GM18867 (cell line): ENCODE data around the gene GIPR.
A peak's percentile ranks its signal among the peaks of the same experiment; 100 is the strongest.

Experiments used
- ATAC-seq: cut with Tn5 transposase; IDR thresholded peaks from one replicate; pipeline ENCODE4 v1.9.1; 2021; ENCODE audit warnings: mild to moderate bottlenecking, moderate library complexity; ENCODE audit not compliant: unreplicated experiment

Gene GIPR

DNA sequence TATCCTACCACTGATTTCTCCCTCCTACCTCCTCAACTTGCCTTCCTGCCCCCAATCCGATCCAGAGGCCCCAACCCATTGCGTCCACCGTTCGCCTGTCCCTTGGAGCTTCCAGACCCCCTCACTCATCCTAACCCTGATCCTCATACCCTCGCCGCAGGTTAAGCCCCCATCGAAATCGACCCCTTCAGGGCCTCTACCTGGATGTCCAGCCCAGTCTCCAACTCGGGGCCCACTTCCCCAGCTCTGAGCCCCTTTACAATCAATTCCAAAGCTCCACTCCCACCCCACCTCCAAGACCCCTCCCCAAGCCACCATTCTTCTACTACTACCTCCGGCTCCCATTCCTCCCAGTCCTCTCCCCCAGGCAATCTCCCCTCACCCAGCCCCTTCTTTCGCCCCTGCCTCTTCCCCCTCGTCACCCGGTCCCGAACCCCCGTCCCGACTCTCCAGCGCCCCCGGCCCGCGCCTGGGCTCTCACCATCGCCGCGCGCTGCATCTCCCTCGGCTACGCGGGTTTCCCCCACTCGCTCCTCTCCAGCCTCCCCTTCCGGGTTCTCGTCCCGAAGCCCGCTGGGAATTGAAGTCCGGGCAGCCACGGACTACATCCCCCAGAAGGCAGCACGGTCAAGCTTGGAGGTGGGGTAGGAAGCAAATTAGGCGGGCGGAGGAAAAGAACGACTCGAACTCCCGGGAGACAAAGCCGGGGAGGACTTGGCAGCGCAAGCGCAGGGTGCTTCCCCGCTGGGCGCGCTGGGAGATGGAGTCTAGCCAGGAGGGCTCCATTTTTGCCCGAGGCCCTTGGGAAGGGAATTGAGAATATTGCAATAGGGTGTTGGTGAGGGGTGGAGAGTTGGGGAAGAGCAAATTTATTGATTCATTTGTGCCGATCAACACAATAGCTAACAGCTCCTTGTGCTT lies 62.6 kb downstream of the GIPR start, which contains the start of gene FBXO46:
FBXO46 (minus strand) TSS at position 529 of the 921 bp plus-strand sequence. CDS start 17,401 bp downstream, outside the sequence.
- ATAC-seq, result peak; percentile 93
